ENCODE data around the gene SPRYD3.

Gene SPRYD3

GRCh38 chr12:53062011-53062961, 16.9 kb downstream of the SPRYD3 start:
- Histone ChIP-seq H2AFZ (ENCODE audit: low read depth, low read length, severe bottlenecking) (no peak overlapping the region), H3K9me2 (replicated peaks; ENCODE audit: insufficient read depth, low read length) (no peaks in the 10 kb centered on the region), H3K27me3 (ENCODE audit: low read length) (no peaks in the 10 kb centered on the region), H3K9me3 (ENCODE audit: insufficient read depth, low read length) (no peaks in the 10 kb centered on the region), H4K20me1 (ENCODE audit: low read depth, low read length) (no peaks in the 10 kb centered on the region), H3K9ac (ENCODE audit: low read length) (no peak overlapping the region), H3K4me2 (ENCODE audit: low read depth, low read length, poor library complexity, severe bottlenecking) (no peak overlapping the region), H3F3A (ENCODE audit: insufficient read depth) (no peaks in the 10 kb centered on the region), H3K4me3 (ENCODE audit: insufficient read depth, low read length, poor library complexity, severe bottlenecking) (no peak overlapping the region), H3K79me2 (ENCODE audit: insufficient read depth, low read length) (no peaks in the 10 kb centered on the region), H3K36me3 (ENCODE audit: low read length) (no peaks in the 10 kb centered on the region), H3K27ac (ENCODE audit: low read depth, low read length) (no peak overlapping the region)
- TF ChIP-seq, protein P1, sequence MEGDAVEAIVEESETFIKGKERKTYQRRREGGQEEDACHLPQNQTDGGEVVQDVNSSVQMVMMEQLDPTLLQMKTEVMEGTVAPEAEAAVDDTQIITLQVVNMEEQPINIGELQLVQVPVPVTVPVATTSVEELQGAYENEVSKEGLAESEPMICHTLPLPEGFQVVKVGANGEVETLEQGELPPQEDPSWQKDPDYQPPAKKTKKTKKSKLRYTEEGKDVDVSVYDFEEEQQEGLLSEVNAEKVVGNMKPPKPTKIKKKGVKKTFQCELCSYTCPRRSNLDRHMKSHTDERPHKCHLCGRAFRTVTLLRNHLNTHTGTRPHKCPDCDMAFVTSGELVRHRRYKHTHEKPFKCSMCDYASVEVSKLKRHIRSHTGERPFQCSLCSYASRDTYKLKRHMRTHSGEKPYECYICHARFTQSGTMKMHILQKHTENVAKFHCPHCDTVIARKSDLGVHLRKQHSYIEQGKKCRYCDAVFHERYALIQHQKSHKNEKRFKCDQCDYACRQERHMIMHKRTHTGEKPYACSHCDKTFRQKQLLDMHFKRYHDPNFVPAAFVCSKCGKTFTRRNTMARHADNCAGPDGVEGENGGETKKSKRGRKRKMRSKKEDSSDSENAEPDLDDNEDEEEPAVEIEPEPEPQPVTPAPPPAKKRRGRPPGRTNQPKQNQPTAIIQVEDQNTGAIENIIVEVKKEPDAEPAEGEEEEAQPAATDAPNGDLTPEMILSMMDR (IDR thresholded peaks at IDR 0.05; ENCODE audit: insufficient read depth, low read length, poor library complexity, severe bottlenecking): no peak
- TF ChIP-seq EZH2phosphoT487 (conservative IDR thresholded peaks at IDR 0.05; ENCODE audit: low read length): no peak

GRCh38 chr12:53061404-53062010, 17.7 kb downstream of the SPRYD3 start:
- Histone ChIP-seq H4K20me1 (ENCODE audit: low read depth, low read length) (no peaks in the 10 kb centered on the region), H2AFZ (ENCODE audit: low read depth, low read length, severe bottlenecking) (no peak overlapping the region), H3F3A (ENCODE audit: insufficient read depth) (peaks cover 2% of the 10 kb centered on the region; the same call in 1 of the 2 replicates), H3K9me3 (ENCODE audit: insufficient read depth, low read length) (no peaks in the 10 kb centered on the region), H3K4me2 (ENCODE audit: low read depth, low read length, poor library complexity, severe bottlenecking) (no peak overlapping the region), H3K79me2 (ENCODE audit: insufficient read depth, low read length) (no peaks in the 10 kb centered on the region), H3K9me2 (replicated peaks; ENCODE audit: insufficient read depth, low read length) (no peaks in the 10 kb centered on the region), H3K27ac (ENCODE audit: low read depth, low read length) (no peak overlapping the region), H3K27me3 (ENCODE audit: low read length) (no peaks in the 10 kb centered on the region), H3K36me3 (ENCODE audit: low read length) (no peaks in the 10 kb centered on the region), H3K4me3 (ENCODE audit: insufficient read depth, low read length, poor library complexity, severe bottlenecking) (no peak overlapping the region), H3K9ac (ENCODE audit: low read length) (no peak overlapping the region)
- TF ChIP-seq EZH2phosphoT487 (conservative IDR thresholded peaks at IDR 0.05; ENCODE audit: low read length): no peak
- TF ChIP-seq, protein P1 (IDR thresholded peaks at IDR 0.05; ENCODE audit: insufficient read depth, low read length, poor library complexity, severe bottlenecking): peak; percentile 21

GRCh38 chr12:53060721-53061276, 18.4 kb downstream of the SPRYD3 start:
- Histone ChIP-seq H3K36me3 (ENCODE audit: low read length) (no peaks in the 10 kb centered on the region), H3K79me2 (ENCODE audit: insufficient read depth, low read length) (no peaks in the 10 kb centered on the region), H3K4me3 (ENCODE audit: insufficient read depth, low read length, poor library complexity, severe bottlenecking) (no peak overlapping the region), H3K4me2 (ENCODE audit: low read depth, low read length, poor library complexity, severe bottlenecking) (no peak overlapping the region), H3K9me2 (replicated peaks; ENCODE audit: insufficient read depth, low read length) (no peaks in the 10 kb centered on the region), H2AFZ (ENCODE audit: low read depth, low read length, severe bottlenecking) (no peak overlapping the region), H3K9ac (ENCODE audit: low read length) (no peak overlapping the region), H3K27me3 (ENCODE audit: low read length) (no peaks in the 10 kb centered on the region), H4K20me1 (ENCODE audit: low read depth, low read length) (no peaks in the 10 kb centered on the region), H3K9me3 (ENCODE audit: insufficient read depth, low read length) (no peaks in the 10 kb centered on the region), H3K27ac (ENCODE audit: low read depth, low read length) (no peak overlapping the region), H3F3A (ENCODE audit: insufficient read depth) (peaks cover 6% of the 10 kb centered on the region; the same call in 1 of the 2 replicates)
- TF ChIP-seq, protein P1 (IDR thresholded peaks at IDR 0.05; ENCODE audit: insufficient read depth, low read length, poor library complexity, severe bottlenecking): no peak
- TF ChIP-seq EZH2phosphoT487 (conservative IDR thresholded peaks at IDR 0.05; ENCODE audit: low read length): no peak
